Measurements from ENCODE around the gene MEIOSIN. TPM values are rescaled to one million over a fixed set of nuclear protein-coding genes. Genes with fewer than 3 reads are reported as not detected.
"Not testable (repeated sequence)": the region's sequence is repeated elsewhere in the genome, so short reads cannot be mapped to it uniquely, and the experiment has no call there.

Gene MEIOSIN
- total and polyA plus RNA-seq, 9 donors = not detected

- WGBS, 3 donors = 36 to 47% (median 40%) methylated on average over 3 of the region's 3 CpGs
- intact Hi-C loops (cut with DNase I) = no loop called here
- Histone ChIP-seq H3K27me3 (no peaks in the 10 kb centered on the region), H3K27ac (no peak overlapping the region), H3K36me3 (no peaks in the 10 kb centered on the region), H3K9me3 (no peaks in the 10 kb centered on the region), H3K4me1 (ENCODE audit: insufficient read depth) (peaks cover 6% of the 10 kb centered on the region), H3K4me3 (no peak overlapping the region)
- DNase-seq = no peak
- TF ChIP-seq EP300 (IDR thresholded peaks at IDR 0.05) (no peak), POLR2A (IDR thresholded peaks at IDR 0.05) (no peak), CTCF (IDR thresholded peaks at IDR 0.05) (no peak)
Observed at GRCh38 chr19:45793178-45793564, 59.9 kb downstream of the MEIOSIN start.

DNA sequence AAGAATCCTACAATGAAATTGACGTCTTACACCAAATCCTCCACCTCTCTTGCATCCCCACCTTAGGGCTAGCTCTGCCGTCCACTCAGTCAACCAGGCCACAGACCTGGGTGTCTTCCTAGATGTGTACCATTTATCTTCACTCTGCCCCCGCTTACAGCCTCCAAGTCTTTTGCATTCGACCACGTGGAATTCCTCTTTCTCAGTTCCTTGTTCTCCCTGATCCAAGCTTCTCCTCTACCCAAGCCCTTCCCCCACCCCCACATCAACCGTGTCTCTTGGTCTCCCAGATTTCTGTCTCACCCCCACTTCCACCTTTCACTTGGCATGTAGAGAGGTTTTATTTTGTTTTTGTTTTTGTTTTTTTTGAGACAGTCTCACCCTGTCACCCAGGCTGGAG is 60.6 kb downstream of the MEIOSIN start:
- Histone ChIP-seq H3K4me3 (no peak overlapping the region), H3K9me3 (no peaks in the 10 kb centered on the region), H3K4me1 (ENCODE audit: insufficient read depth) (peaks cover 6% of the 10 kb centered on the region), H3K36me3 (no peaks in the 10 kb centered on the region), H3K27ac (no peak overlapping the region), H3K27me3 (no peaks in the 10 kb centered on the region)
- TF ChIP-seq POLR2A (IDR thresholded peaks at IDR 0.05) (no peak), EP300 (IDR thresholded peaks at IDR 0.05) (no peak), CTCF (IDR thresholded peaks at IDR 0.05) (no peak)
- no peak for DNase-seq
- intact Hi-C loops (cut with DNase I) = no loop called here
- 51 to 57% (median 53%) methylated on average over 6 of the region's 6 CpGs for WGBS, 3 donors

DNA sequence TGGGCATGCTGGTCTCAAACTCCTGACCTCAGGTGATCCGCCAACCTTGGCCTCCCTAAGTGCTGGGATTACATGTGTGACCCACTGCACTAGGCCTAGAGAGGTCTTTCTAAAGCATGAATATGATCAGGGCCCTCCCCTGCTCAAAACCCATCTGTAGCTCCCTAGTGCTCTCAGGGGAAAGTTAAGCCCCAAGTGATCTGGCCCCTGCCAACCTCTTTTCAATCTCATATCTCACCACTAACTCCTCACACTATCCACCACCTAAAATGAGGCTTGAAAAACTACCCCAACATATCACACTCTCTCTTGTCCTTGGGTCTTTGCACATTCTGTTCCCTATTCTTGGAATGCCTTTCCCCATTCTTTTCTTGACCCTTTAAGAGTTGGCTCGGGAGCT is 61.4 kb downstream of the MEIOSIN start:
- WGBS, 3 donors = 76 to 79% (median 77%) methylated on average over 2 of the region's 2 CpGs
- no peaks in the 10 kb centered on the region for H3K36me3 ChIP-seq
- TF ChIP-seq POLR2A (IDR thresholded peaks at IDR 0.05) = no peak
- no peak for DNase-seq
- no peaks in the 10 kb centered on the region for H3K27me3 ChIP-seq
- H3K4me3 ChIP-seq = no peak overlapping the region
- no peaks in the 10 kb centered on the region for H3K9me3 ChIP-seq
- peaks cover 6% of the 10 kb centered on the region for H3K4me1 ChIP-seq (ENCODE audit: insufficient read depth)
- H3K27ac ChIP-seq = no peak overlapping the region
- intact Hi-C loops (cut with DNase I) = no loop called here

DNA sequence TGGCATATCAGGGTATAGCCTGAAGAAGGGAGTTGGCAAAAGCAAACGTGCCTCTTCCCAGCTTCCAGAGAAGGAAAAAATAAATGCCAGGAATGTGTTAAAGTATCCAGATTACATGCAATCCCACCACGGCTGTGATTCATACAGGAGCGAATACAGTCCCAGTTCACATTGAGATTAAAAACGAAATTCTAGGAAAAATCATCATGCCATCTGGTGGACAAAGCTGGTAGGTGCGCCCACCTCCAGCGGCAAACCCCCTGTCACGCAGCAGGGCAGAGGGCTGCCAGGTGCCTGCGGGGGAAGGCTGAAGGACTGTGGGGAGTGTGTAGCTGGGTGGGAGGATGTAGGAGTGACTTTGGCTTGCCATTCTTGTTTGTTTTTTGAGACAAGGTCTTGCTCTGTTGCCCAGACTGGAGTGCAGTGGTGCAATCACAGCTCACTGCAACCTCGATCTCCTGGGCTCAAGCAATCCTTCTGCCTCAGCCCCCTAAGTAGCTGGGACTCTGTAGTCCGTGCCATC is 65.8 kb downstream of the MEIOSIN start:
- Histone ChIP-seq H3K36me3 (no peaks in the 10 kb centered on the region), H3K4me1 (ENCODE audit: insufficient read depth) (no peaks in the 10 kb centered on the region), H3K27ac (no peak overlapping the region), H3K9me3 (no peaks in the 10 kb centered on the region), H3K4me3 (no peak overlapping the region), H3K27me3 (no peaks in the 10 kb centered on the region)
- intact Hi-C loops (cut with DNase I) = loop anchor here in 2 of 4 donors (2.0 kb wide), 1 partner anchor 28 kb away; no protein-coding TSS in a partner anchor
- TF ChIP-seq POLR2A (IDR thresholded peaks at IDR 0.05) (no peak), EP300 (IDR thresholded peaks at IDR 0.05) (no peak), CTCF (IDR thresholded peaks at IDR 0.05) (peak; percentile 70 to 92 (median 87))
- WGBS, 3 donors = 2 to 3% (median 2%) methylated on average over 10 of the region's 10 CpGs
- DNase-seq = peak; percentile 65 to 85 (median 80)

- DNase-seq; H3K27ac ChIP-seq; H3K9me3 ChIP-seq; H3K36me3 ChIP-seq; H3K27me3 ChIP-seq; H3K4me1 ChIP-seq (ENCODE audit: insufficient read depth); H3K4me3 ChIP-seq: not testable (repeated sequence)
- intact Hi-C loops (cut with DNase I) = loop anchor here in 2 of 4 donors (2.0 kb wide), 1 partner anchor 29 kb away; no protein-coding TSS in a partner anchor
- 47 to 60% (median 59%) methylated on average over 5 of the region's 5 CpGs for WGBS, 3 donors
Observed at GRCh38 chr19:45799541-45799940, 66.3 kb downstream of the MEIOSIN start.
